Activated CD4-positive, CD25-positive, alpha-beta regulatory T cell (primary cell): ENCODE data around the gene CDC42BPA.
"Not testable (repeated sequence)": the region's sequence is repeated elsewhere in the genome, so short reads cannot be mapped to it uniquely, and the experiment has no call there.

ENCODE experiments used
- DNase-seq, 4 experiments: peaks; one replicate each; lab custom pipeline; 2025; lab: John Stamatoyannopoulos, UW

The CDC42BPA gene

DNA sequence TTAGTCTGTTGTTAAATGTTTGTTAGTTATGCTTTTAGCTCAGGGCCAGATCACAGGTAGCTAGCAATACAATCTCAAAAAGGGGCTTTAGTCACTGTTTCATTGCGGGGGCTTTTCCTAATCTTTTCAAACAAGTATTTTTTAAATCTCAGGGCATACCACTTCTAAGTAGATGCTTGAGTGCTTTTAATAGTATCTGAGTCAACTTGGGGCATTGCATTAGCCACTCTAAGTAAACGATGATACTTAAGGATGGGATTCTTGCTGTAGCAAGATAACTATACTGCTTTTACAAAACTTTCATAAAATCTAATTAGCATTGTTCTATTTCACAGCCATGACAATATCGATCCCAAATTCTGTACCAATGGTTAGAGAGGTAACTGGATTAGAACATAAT is 11.6 kb downstream of the CDC42BPA start:
- DNase-seq = no peak

DNA sequence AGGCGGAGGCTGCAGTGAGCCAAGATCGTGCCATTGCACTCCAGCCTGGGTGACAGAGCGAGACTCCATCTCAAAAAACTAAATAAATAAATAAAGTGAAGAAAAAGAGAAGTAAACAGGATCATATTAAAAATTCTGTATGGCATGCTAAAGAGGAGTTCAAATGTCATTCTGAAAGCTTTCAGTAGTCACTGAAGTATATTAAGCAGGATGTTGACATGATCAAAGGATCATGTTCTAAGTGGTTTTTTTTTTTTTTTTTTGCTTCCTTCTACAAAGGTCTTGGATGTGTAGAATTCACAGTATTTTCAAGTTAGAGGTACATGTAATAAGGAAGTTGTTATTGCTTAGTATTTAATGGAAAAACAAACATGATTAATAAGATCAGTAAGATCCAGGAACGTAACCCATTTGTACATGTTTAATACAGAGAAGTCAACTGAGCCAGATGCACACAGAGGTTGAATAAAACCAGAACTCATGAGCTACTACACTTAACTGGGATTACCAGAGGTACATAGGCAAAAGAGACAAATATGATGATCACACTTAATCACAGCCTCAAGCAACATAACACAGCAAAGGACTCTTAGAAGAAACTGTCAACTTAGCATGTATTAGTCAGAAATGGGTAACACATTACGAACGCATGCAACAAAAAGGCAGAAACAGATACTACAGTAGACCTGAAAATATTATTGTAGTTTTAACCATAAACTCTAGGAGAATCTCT is 12.2 kb downstream of the CDC42BPA start:
- no peak for DNase-seq

DNA sequence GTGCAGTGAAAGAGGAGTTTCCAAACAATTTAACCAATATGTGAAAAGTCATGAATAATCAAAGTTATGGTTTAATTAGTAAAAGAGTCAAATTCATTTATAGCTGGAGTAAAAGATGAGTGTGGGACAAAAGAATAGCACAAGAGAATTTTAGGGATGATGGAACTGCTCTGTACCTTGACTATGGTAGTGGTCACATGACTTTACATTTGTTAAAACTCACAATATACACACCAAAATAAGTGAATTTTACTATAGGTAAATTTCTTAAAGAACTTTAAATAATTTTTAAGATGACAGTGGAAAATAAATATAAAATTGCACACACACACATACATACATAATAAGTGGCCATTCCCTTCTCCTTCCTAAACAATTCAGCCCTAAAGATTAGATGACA is 13.6 kb downstream of the CDC42BPA start:
- no peak for DNase-seq

DNA sequence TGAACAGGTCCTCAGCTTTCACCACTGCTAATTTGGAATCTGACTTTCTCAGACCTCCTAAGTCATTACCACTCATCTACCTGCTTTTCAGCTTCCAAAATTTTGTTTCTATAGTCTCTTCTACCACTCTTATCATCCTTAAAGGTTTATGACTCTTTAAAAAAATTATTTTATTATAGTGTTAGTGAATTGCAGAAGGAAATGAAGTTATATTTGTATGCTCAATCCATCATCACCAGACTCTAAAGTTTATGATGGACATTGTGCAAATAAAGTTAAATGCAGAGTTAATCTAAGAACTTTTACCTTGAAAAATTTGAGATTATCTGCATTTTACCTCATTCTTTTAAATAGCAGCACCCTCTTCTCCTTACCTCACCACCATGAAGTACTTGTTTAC is 14.6 kb downstream of the CDC42BPA start:
- no peak for DNase-seq

DNA sequence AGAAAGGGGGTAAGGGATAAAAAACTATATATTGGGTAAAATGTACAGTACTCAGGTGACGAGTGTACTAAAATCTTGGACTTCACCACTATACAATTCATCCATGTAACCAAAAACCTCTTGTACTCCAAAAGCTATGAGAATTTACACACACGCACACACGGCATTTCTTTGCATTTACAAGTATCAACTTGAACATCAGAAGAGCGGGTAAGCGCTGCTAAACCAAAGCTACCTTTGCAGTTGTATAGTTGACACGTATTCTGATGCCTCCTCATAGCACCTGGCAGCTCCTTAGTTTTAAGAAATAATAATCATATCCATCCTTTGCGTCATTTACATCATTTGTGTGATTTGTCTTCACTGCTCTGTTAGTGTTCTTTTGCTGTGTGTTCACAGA is 17.6 kb downstream of the CDC42BPA start:
- no peak for DNase-seq

DNA sequence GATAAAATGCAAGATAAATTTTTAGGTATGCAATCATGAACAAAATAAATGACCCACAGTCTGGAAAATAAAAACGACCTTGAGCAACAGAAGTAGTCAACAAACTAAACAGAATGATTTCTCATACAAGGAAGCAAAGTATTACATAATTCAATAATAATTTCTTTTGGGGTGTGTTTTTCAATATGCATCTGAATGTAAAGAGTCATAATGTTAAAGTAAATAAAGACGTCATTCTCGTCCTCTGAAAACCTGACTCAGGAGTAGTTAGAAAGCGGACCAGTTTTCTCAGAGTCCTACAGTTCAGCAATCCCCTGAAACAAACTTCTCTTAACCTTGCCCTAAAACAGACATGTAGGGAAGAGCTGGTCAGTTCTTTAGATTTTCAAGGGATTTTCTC is 18.6 kb downstream of the CDC42BPA start:
- DNase-seq = no peak

DNA sequence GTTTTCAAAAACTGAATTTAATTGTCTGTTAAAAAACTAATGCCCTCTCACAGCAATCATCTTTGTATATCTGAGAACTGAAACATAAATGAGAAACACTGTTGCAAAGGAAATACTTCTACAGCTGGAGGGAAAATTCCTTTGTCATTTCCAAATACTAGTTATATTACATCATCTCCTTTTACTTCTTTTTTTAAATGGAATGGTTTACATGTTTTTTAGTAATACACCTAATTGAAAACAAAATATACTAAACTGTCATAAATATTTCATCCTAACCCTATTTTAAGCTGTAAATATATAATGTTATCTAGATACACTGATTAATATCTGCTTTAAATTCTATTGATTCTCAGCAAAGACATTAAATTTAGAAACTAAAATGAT is 19.1 kb downstream of the CDC42BPA start:
- DNase-seq = no peak

DNA sequence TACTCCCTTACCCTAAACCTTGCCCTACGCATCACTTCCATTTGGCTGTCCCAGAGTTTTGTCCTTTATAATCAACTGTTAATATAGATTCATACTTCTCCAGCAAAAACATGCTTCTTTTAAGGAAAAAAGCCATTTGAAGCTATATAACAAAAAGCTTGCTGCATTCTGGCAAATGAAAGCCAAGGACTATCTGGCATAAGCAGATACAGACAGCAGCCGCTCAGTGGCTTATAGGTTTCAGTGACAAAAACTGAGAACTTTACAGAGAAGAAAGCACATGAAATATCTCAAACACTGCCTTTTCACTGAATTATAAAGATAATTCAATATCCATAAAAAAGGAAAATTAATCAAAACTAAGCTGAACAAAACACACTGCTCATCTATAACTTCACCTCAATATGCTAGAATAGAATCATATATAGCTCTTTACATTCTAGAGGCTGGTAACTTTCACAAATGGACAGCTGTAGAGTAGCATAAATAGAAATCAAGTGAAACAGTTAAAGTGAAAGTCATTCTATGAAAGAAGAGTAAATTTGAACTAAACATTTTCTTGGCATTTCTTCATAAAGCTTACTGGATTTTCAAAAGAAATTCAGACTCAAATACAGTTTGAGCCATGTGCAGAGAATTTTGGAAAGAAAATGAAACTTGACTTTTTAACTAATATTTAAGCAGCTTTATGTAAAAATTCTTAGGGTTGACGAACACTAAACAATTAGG is 19.6 kb downstream of the CDC42BPA start:
- no peak for DNase-seq

DNA sequence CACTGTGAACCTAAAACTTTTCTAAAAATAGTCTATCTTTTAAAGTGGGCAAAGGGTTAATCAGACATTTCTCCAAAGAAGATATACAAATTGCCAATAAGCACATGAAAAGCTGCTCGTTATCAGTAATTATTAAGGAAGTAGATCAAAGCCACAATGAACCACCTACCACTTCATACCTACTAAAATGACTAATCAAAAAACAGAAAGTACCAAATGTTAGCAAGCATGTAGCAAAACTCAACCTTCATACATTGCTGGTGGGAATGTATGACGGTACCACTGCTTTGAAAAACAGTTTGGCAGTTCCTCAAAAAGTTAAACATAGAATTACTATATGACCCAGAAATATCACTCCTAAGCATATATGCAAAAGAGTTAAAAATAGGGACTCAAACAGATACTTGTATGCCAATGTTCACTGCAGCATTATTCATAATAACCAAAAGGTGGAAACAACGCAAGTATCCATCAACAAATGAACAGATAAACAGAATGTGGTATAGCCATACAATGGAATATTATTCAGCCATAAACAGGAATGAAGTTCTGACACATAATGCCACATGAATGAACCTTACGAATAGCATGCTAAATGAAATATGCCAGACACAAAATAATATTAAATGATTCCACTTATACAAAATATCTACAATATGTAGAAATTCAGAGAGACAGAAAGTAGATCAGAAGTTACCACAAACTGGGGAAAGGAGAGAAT is 21.1 kb downstream of the CDC42BPA start:
- DNase-seq = no peak

DNA sequence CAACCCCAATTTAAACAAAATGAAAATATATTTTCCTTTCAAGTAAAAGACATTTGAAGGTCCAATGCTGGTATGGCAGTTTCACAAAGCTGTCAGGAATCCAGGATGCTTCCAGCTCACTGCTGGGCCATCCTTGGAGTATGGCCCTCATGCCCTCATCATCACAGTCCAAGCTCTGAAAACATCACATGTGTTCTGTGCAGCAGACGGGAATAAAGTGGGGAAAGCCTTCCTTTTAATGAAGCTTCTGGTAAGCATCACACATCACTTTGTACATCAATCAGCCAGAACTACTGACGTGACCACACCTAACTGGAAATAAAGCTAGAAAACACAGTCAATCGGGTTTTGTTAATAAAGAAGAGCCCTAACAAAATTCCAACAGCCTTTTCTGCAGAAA is 22.7 kb downstream of the CDC42BPA start:
- DNase-seq = no peak

DNA sequence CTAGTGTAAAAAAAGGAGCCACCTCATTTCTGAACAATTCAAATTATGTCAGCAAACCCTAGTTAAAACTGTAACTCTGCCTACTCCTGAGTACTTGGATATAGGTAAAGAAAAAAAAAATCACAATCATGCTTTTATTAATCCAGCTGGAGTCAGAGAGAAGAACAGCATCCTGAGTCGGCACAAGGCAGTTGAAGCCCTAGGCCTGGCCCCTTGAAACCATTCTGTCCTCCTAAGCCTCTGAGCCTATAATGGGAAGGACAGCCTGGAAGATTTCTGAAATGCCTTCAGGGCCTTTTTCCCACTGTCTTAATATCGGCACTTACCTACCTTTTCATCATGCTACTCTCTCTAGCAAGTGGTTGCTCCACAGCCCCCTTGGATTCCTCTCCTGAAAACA is 32.5 kb downstream of the CDC42BPA start:
- DNase-seq = no peak

DNA sequence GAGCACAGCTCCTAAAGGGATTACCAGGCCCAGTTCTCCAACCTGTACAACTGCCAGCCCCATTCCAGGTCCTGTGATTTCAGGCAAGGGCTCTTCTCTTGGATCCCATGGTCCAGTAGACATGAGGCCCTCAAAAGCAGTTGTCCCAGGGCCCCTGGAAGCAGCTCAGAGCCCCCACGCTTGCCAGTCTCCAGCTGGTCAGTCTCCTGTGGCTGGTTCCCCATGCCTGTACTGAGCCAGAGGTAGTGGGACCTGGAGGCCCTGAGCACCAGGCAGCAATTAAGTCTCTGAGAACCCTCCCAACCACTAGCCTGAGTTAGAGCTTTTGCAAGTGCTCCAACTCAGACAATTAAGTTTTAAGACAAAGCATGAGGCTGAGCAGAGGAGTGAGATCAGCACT is 36.9 kb downstream of the CDC42BPA start:
- no peak for DNase-seq

DNA sequence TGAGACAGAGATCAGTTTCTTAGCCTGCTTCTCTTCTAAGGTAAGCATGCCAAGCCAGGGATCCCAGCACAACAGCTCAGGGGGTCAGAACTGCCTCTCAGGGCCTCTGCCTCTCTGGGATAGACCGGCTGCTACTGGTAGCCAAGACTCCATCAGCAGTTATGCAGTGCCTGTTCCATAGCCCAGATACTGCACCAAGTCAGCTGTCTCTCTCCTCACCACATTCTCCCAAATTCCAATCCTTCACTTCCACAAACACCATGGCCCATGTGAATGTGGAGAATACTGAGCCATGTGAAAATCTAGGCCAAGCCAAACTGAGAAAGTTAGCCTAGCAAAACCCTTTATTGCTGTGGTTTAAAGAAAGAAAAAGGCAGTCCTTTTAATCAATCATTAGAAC is 37.5 kb downstream of the CDC42BPA start:
- no peak for DNase-seq

DNA sequence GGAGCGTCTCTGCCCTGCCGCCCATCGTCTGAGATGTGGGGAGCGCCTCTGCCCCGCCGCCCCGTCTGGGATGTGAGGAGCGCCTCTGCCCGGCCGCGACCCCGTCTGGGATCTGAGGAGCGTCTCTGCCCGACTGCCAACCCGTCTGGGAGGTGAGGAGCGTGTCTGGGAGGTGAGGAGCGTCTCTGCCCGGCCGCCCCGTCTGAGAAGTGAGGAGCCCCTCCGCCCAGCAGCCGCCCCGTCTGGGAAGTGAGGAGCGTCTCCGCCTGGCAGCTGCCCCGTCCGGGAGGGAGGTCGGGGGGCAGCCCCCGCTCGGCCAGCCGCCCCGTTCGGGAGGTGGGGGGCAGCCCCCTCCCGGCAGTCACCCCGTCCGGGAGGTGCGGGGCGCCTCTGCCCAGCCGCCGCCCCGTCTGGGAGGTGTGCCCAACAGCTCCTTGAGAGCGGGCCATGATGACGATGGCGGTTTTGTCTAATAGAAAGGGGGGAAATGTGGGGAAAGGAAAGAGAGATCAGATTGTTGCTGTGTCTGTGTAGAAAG is 42.1 kb downstream of the CDC42BPA start:
- DNase-seq = not testable (repeated sequence)

DNA sequence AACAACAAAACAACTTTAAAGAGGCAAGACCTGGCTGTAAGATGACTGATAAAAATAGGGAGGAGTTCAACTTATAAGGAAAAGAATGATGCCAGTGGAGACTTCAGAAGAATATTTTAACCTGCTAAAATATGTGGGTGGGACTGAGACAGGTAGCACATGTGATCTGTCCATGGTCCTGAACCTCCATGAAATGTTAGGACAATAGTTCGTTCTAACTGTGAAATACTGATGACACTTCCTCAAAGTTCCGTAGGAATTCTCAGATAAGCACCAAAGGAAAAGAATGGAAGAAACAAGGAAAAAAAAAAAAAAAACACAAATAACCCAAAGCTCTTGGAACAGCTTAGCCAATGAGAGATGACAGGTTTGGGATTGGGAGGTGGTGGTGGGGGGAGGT is 44.7 kb downstream of the CDC42BPA start:
- no peak for DNase-seq

DNA sequence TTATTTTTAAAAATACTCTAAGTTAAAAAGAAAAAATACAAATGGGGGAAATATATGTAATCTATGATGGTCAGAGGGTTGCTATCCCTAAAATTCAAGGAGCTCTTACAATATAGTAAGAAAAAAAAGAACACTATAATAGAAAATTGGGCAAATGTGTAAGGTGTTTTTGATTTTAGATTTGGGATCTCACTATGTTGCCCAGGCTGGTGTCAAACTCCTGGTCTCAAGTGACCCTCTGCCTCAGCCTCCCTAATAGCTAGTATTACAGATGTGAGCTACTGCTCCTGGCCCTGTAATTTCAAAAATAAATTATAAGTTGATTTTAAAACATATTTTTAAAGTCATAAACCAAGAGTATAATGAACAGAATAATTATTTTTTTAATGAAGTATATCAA is 45.9 kb downstream of the CDC42BPA start:
- no peak for DNase-seq

DNA sequence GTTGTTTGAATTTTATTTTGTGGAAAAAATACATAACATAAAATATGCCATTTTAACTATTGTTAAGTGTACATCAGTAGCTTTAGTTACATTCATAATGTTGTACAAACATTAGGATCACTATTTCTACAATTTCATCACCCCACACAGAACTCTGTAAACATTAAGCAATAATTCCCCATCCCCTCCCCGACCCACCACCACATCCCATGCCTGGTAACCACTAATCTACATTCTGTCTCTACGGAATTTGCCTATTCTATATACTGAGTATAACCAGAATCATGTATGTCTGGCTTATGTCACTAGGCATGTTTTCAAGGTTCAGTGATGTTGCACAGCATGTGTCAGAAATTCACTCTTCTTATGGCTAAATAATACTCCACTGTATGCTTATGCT is 47.7 kb downstream of the CDC42BPA start:
- DNase-seq = no peak

DNA sequence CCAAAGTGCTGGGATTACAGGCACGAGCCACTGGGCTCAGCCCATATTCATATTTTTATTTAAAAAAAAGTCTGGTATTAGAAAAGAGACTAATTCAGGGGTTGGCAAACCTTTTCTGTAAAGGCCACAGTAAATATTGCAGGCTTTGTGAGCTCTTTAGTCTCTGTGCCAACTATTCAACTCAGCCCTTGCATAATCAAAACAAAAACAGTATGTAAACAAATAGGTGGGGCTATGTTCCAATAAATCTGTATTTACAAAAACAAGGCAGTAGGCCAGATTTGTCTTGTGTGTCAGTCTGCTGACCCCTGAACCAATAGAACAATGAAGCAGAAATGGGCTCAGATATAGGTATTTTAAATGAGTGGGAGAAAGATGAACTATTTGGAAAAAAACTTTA is 49.3 kb downstream of the CDC42BPA start:
- no peak for DNase-seq

DNA sequence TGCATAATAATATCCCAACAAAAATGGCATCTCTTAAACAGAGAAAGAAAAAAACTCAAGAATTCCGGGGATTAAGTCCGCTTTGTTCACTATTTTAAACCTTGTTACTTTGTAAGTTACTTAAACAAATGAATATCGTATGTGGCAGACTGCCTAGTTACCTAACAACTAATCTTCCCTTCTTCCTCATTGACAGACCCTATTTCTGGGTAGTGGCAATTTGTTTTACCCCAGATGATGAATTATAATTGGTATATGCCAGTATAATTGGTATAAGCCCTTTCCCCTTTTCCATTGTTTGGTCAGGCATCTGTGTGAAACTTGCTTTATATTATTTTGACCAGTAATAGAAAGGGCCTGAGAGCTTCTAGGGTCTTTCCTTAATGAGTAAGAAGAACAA is 52.4 kb downstream of the CDC42BPA start:
- no peak for DNase-seq

DNA sequence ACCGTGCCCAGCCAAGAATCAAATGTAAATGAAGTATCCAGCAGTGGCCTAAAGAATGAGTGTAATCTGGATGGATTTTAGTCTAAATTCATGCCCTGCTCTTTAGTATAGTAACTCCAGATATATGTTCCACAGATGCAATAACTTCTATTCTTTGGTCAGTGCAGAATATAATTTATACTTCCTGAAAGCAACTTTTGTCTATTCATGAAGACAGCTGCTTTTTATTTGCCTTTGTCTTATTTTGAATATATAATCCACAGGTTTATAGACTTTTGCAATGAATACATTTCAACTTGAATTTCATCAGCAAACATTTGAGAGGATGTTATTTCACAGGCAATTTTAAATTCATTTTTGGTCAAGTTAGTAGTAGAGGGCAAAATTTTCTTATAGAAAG is 54.4 kb downstream of the CDC42BPA start:
- DNase-seq = no peak

DNA sequence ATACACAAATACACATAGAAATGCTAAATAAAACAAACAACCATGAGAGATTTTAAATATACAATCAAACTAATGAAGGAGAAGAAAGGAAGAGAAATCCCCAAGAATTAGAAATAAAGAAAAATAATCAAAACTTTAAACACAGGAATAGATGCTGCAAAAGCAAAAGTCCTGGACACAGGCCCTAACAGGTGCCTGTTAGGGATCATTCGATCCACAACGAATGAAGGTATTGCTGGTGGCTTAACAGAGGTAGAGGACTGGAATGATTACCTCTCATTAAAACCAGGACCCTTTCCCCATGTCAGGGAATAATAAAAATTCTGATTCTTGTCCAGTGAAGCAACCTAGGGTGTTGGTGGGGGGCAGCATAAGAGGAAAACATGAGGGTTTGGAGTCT is 56.8 kb downstream of the CDC42BPA start:
- no peak for DNase-seq

DNA sequence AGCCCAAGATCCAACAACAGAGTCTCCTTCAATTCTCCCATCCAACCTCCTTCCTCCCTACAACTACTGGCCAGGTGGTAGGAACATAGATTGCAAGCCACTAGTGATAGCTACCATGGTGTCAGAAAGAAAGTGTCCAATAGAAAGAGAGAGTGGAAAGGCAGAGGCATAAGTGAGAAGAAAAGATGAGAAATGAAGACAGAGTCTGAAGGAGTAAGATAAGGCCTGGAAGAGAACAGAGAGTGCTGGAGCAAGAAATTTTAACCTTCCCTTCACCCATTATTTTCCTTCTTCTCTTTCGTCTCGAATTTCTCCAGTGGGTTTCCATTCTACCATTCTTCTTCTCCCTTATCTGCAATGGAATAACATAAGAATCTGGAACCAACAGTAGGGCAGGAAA is 57.9 kb downstream of the CDC42BPA start:
- DNase-seq = no peak

DNA sequence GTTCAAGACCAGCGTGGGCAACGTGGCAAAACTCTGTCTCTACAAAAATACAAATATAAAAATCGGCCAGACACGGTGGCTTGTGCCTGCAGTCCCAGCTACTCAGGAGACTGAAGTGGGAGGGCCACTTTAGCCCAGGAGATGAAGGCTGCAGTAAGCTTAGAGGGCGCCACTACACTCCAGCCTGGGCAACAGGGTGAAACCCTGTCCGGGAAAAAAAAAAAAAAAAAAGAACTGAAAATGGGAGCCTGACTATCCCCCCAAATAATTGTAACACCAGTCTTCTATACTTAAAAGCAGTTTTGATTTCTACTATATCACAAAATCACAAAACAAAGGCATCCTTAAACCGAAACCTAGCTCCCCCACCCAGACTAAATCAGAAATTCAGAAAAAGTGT is 60.3 kb downstream of the CDC42BPA start:
- no peak for DNase-seq
